Rectal smooth muscle tissue (tissue), 1 donor: ENCODE data around the gene CBR1.
A peak's percentile ranks its signal among the peaks of the same experiment; 100 is the strongest.
"Not testable (repeated sequence)": the region's sequence is repeated elsewhere in the genome, so short reads cannot be mapped to it uniquely, and the experiment has no call there.

Source experiments
- H3K27ac ChIP-seq: one replicate; pipeline ENCODE4 v1.7.0; 2013; ENCODE audit warnings: low read depth, low read length, inconsistent platforms
- H3K27me3 ChIP-seq: one replicate; pipeline ENCODE4 v1.7.0; 2013; ENCODE audit warnings: low read length; ENCODE audit not compliant: control insufficient read depth, insufficient read depth
- H3K36me3 ChIP-seq: one replicate; pipeline ENCODE4 v1.7.0; 2013; ENCODE audit warnings: low read length; ENCODE audit not compliant: control insufficient read depth, insufficient read depth
- H3K4me1 ChIP-seq: one replicate; pipeline ENCODE4 v1.7.0; 2013; ENCODE audit warnings: low read length; ENCODE audit not compliant: control insufficient read depth, insufficient read depth
- H3K4me3 ChIP-seq: one replicate; pipeline ENCODE4 v1.7.0; 2013; ENCODE audit warnings: low read length
- H3K9ac ChIP-seq: one replicate; pipeline ENCODE4 v1.7.0; 2013; ENCODE audit warnings: low read length

The CBR1 gene

GRCh38 chr21:36059823-36060158, 10.0 kb upstream of the CBR1 start:
- Histone ChIP-seq H3K36me3 (peaks cover 13% of the 10 kb centered on the region), H3K4me1 (no peaks in the 10 kb centered on the region), H3K27ac (peak overlapping the region; percentile 93), H3K4me3 (peak overlapping the region; percentile 98), H3K27me3 (no peaks in the 10 kb centered on the region), H3K9ac (peak overlapping the region; percentile 39)

GRCh38 chr21:36060159-36060921, 9.5 kb upstream of the CBR1 start, which contains the start of gene SETD4:
SETD4 (minus strand) TSS chr21:36060526; CDS start chr21:36058888, 1,638 bp downstream.
- Histone ChIP-seq H3K36me3 (peaks cover 13% of the 10 kb centered on the region), H3K4me3 (peak within 1 kb of the TSS; percentile 98), H3K4me1 (no peaks in the 10 kb centered on the region), H3K9ac (peak within 1 kb of the TSS; percentile 75), H3K27ac (peak within 1 kb of the TSS; percentile 93), H3K27me3 (no peaks in the 10 kb centered on the region)

GRCh38 chr21:36061445-36061844, 8.4 kb upstream of the CBR1 start:
- Histone ChIP-seq H3K27me3 (no peaks in the 10 kb centered on the region), H3K36me3 (peaks cover 5% of the 10 kb centered on the region), H3K9ac (no peak overlapping the region), H3K4me1 (no peaks in the 10 kb centered on the region), H3K27ac (no peak overlapping the region), H3K4me3 (no peak overlapping the region)

- Histone ChIP-seq H3K27me3 (no peaks in the 10 kb centered on the region), H3K9ac (no peak overlapping the region), H3K4me1 (no peaks in the 10 kb centered on the region), H3K27ac (no peak overlapping the region), H3K36me3 (no peaks in the 10 kb centered on the region), H3K4me3 (no peak overlapping the region)
Measured at GRCh38 chr21:36063375-36064084, 6.3 kb upstream of the CBR1 start.

- no peaks in the 10 kb centered on the region for H3K4me1 ChIP-seq
- H3K36me3 ChIP-seq: no peaks in the 10 kb centered on the region
- H3K27me3 ChIP-seq: no peaks in the 10 kb centered on the region
- H3K27ac ChIP-seq: no peak overlapping the region
- no peak overlapping the region for H3K4me3 ChIP-seq
- no peak overlapping the region for H3K9ac ChIP-seq
Measured at GRCh38 chr21:36064085-36064460, 5.8 kb upstream of the CBR1 start.

- H3K4me1 ChIP-seq: peaks cover 4% of the 10 kb centered on the region
- H3K27me3 ChIP-seq: no peaks in the 10 kb centered on the region
- no peaks in the 10 kb centered on the region for H3K36me3 ChIP-seq
- no peak overlapping the region for H3K27ac ChIP-seq
- no peak overlapping the region for H3K9ac ChIP-seq
- H3K4me3 ChIP-seq: no peak overlapping the region
Measured at GRCh38 chr21:36065497-36066036, 4.3 kb upstream of the CBR1 start.

GRCh38 chr21:36068748-36069398, 951 bp upstream of the CBR1 start:
- H3K9ac ChIP-seq: no peak overlapping the region
- no peak overlapping the region for H3K4me3 ChIP-seq
- no peaks in the 10 kb centered on the region for H3K36me3 ChIP-seq
- peaks cover 8% of the 10 kb centered on the region for H3K4me1 ChIP-seq
- H3K27ac ChIP-seq: peak overlapping the region; percentile 92
- H3K27me3 ChIP-seq: no peaks in the 10 kb centered on the region

- Histone ChIP-seq H3K4me3 (peak overlapping the region; percentile 56), H3K9ac (no peak overlapping the region), H3K36me3 (no peaks in the 10 kb centered on the region), H3K4me1 (peaks cover 8% of the 10 kb centered on the region), H3K27ac (no peak overlapping the region), H3K27me3 (no peaks in the 10 kb centered on the region)
Measured at GRCh38 chr21:36070999-36071398, 1.2 kb downstream of the CBR1 start.

- Histone ChIP-seq H3K27me3 (no peaks in the 10 kb centered on the region), H3K4me1 (peaks cover 8% of the 10 kb centered on the region), H3K36me3 (no peaks in the 10 kb centered on the region), H3K27ac (no peak overlapping the region), H3K4me3 (no peak overlapping the region), H3K9ac (no peak overlapping the region)
Measured at GRCh38 chr21:36072453-36073162, 2.8 kb downstream of the CBR1 start.

- no peaks in the 10 kb centered on the region for H3K36me3 ChIP-seq
- H3K27me3 ChIP-seq: no peaks in the 10 kb centered on the region
- peaks cover 8% of the 10 kb centered on the region for H3K4me1 ChIP-seq
- no peak overlapping the region for H3K9ac ChIP-seq
- H3K4me3 ChIP-seq: no peak overlapping the region
- no peak overlapping the region for H3K27ac ChIP-seq
Measured at GRCh38 chr21:36073181-36073580, 3.4 kb downstream of the CBR1 start.

- H3K27me3 ChIP-seq, H3K4me3 ChIP-seq, H3K27ac ChIP-seq, H3K36me3 ChIP-seq, H3K9ac ChIP-seq, H3K4me1 ChIP-seq: not testable (repeated sequence)
Measured at GRCh38 chr21:36073911-36074310, 4.1 kb downstream of the CBR1 start.

- Histone ChIP-seq H3K9ac (no peak overlapping the region), H3K36me3 (no peaks in the 10 kb centered on the region), H3K4me1 (peaks cover 4% of the 10 kb centered on the region), H3K4me3 (no peak overlapping the region), H3K27ac (no peak overlapping the region), H3K27me3 (no peaks in the 10 kb centered on the region)
Measured at GRCh38 chr21:36075171-36075570, 5.3 kb downstream of the CBR1 start.
